RPMI8226 (cell line): Measurements from ENCODE around the gene PARD6B.
"Not testable (repeated sequence)": the region's sequence is repeated elsewhere in the genome, so short reads cannot be mapped to it uniquely, and the experiment has no call there.

Experiments used
- DNase-seq: peaks from one replicate; pipeline ENCODE4 v3.0.0-alpha.2; 2015

Gene PARD6B

DNA sequence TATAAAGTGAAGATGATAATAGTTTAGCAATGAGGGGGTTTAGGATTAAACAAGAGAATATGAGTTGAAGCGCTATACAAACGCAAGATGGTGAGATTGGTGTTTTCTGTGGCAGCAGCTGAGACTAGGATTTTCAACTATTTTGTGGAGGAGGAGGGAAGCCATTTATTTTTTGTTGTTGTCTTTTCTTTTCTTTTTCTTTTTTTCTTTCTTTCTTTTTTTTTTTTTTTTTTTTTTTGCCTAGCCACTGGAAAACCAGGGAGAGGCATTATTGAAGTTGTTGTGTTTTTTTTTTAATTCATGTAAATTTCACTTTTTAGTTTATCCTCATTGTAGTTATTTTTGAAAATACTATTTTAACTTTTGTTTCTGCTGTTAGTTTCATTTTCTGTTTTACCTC, 15.9 kb downstream of the PARD6B start:
- DNase-seq: no peak

DNA sequence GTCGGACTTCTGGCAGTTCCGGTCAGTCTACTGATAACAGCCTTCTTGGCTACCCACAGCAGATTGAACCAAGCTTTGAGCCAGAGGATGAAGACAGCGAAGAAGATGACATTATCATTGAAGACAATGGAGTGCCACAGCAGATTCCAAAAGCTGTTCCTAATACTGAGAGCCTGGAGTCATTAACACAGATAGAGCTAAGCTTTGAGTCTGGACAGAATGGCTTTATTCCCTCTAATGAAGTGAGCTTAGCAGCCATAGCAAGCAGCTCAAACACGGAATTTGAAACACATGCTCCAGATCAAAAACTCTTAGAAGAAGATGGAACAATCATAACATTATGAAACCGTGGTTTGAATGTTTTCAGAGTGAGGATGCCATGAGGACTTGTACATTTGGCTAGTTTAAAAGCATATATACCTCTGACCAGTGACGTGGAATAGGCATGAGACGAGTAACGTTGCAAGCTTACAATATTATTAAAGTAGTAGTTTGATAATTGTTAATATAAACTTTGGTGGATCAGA, 18.8 kb downstream of the PARD6B start:
- no peak for DNase-seq

DNA sequence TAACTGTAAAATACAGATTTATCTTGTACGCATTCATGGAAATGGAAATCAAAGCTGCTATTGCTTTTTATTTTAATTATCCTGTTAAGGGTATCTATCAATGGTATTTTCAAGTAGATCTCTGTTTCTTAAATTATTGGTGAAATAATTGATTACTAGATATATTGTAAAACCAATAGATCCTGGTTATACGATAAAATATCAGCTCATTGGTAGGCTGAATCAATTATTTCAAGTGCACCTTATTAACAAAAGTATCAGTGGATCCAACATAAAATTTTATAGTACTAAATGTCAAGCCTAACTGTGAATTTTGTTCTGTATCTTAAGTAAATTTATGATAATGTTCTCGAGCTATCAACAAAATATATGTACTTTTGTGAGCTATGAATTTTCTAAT, 21.8 kb downstream of the PARD6B start:
- DNase-seq: no peak

DNA sequence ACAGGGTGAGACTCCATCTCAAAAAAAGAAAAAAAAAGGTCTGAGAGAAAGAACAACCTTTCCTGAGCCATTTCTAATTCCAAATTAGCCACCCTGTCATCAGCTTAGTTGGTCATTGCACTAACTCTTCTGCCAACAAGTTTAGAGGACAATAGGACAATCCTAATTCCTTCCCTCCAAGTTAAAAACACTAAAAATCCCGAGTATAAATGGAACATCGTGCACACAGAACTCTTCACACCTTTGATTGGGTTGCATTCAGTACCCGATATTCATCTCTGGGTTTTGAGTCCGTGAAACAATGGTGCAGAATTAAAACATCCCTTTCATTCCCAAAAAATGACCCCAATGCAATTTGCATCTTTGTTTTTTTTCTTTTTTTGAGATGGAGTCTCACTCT, 23.0 kb downstream of the PARD6B start:
- no peak for DNase-seq

DNA sequence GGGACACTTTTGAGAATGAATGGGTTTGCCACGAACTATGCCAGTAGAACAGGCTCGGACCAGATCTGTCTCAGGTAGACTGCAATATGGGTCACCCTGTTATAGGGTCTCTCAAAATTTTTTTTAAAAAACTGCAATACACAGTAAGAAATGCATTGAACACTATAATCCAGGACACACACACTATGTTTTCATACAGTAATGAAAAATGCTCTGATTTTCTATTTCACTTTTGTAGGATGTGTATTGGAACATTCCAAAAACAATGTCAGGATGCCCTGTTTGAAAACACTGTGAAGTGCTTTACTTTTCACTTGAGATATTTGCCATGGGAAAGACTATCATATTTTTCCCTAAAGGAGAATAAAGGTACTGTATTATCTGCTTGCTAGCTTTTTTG, 25.1 kb downstream of the PARD6B start:
- no peak for DNase-seq

DNA sequence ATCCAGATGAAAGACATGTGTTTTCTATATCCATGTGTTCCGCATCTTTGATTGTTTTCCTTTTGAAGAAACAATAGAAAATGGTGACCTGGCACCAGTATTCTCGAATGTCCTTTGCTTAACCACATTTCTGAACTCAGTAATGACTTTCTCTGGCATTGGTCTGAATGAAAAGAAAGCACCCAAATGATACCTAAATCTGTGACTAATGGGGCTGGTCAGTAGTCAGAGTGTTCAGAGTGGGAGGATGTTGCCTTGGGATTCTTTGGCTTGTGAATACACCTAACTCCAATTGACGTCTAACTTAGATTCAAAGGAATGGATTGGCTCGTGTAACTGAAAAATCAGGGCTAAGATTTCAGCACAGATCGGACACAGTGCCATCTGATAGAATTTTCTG, 27.1 kb downstream of the PARD6B start:
- no peak for DNase-seq

DNA sequence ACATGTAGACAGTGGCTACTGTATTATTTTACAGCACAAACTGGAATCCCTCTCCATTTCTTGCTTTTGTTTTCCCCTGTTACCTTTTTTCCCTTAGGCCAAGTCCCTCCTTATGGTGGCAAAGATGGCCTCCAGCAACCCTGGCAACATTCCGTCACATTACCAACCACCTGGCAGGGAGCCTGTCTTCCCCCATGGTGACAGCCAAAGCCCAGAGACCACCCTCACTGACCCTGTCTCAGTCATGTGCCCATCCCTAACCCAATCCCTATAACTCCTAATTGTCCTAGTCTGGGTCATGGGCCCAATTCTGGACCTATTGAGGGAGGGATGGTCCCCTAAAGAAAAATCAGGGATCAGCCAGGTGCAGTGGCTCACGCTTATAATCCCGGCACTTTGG, 27.6 kb downstream of the PARD6B start:
- DNase-seq: no peak

DNA sequence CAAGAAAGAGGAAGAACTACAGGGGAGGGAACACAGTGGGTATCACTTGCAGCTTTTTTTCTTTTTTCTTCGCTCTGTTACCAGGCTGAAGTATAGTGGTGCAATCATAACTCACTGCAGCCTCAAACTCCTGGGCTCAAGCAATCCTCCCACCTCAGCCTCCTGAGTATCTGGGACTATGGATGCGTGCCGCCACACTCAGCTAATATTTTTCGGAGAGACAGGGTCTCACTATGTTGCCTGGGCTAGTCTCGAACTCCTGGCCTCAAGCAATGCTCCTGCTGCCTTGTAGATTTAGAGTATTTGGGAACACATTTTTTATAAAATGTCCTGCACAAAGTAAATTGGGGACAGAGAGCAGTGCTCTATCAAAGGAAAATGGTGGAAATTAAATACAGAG, 28.3 kb downstream of the PARD6B start:
- DNase-seq: no peak

DNA sequence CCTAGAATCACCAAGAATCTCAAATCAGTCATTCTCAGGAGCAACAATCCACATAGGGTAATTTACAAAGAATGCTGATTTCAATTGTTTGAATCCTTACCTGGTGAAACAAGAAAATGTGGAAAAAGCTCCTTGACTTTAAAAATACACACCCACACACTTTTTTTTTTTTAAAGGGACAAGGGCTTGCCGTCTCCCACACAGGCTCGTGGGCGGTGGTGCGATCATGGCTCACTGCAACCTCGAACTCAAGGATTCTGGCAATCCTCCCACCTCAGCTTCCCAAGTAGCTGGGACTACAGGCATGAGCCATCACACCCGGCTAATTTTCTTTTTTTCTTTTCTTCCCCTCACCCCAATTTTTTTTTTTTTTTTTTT, 30.7 kb downstream of the PARD6B start:
- no peak for DNase-seq

DNA sequence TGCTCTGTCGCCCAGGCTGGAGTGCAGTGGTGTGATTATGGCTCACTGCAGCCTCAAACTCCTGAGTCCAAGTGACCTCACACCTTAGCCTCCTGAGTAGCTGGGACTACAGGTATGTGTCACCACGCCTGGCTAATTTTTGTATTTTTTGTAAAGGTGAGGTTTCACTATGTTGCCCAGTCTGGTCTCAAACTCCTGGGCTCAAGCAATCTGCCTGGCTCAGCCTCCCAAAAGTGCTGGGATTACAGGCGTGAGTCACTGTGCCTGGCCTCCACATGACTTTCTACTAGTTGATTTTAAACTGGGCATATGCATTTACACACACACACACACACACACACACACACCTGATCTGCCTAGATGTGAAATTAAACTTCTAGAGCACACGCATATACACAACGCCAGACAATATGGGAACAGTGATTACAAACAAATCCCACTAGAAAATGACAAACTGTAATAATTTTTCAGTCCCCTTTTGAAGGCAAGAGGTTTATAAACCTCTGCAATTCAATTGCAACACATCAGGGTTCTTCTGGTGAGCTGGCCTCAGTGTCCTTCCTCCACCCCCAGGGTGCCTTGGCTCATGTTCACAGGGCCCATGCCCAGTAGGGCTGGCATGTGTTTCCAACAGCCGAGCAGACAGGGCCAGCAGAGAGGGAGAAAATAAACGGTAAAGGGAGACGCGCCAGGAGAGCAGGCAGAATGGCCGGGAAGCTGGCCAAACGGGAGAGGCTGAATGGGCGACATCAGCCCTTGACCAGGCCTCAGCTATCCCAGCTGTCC, 31.2 kb downstream of the PARD6B start:
- no peak for DNase-seq

DNA sequence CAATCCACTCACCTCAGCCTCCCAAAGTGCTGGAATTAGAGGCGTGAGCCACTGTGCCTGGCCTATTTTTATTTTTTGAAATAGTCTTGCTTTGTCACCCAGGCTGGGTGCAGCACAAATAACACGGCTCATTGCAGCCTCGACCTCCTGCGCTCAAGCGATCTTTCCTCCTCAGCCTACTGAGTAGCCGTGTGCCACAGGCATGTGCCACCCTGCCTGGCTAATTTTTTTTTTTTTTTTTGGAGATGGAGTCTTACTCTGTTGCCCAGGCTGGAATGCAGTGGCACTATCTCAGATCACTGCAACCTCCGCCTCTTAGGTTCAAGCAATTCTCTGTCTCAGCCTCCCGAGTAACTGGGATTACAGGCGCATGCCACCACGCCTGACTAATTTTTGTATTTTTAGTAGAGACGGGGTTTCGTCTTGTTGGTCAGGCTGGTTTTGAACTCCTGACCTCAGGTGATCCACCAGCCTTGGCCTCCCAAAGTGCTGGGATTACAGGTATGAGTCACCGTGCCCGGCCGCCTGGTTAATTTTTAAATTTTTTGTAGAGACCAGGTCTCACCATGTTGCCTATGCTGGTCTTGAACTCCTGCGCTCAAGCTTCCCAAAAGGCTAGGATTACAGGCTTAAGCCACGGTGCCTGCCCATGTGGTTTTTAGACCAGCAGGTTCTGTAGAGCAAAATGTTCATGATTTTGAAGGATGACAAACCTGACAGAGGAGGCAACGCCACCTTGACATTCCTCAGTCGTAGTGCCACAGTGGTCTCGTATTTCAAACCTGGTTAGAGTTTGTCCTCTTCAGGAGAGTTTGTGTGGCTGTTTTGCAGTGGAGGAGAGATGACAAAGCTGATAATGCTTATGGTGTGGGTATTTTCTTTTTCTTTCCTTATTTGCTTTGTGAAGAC, 32.4 kb downstream of the PARD6B start:
- DNase-seq: not testable (repeated sequence)

DNA sequence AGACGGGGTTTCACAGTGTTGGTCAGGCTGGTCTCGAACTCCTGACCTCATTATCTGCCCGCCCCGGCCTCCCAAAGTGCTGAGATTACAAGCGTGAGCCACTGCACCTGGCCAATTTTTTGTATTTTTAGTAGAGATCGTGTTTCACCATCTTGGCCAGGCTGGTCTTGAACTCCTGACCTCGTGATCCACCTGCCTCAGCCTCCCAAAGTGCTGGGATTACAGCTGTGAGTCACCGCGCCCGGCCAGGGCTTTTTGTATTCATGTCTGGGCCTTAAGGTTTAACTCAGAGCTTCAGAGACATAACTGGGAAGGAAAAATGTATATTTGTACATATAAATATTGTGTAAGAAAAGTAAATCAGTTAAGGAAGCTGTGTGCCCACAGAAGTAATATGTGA, 33.9 kb downstream of the PARD6B start:
- not testable (repeated sequence) for DNase-seq

DNA sequence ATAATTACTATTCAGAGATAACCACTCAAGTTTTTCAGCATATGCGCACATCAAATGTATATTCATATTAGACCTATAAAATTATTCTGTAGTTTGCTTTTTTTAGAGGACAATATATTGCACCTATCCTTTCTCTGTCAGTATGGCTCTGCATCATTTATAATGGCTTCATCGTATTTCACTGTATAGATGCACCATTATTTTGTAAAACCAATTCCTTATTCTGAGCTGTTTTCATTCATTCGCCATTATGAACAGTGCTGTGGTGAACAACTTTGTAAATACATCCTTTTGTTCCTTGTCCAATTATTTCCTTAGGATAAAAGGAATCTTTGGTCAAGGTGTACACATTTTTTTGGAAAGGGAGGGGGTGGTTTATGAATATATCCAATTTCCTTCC, 34.3 kb downstream of the PARD6B start:
- no peak for DNase-seq

DNA sequence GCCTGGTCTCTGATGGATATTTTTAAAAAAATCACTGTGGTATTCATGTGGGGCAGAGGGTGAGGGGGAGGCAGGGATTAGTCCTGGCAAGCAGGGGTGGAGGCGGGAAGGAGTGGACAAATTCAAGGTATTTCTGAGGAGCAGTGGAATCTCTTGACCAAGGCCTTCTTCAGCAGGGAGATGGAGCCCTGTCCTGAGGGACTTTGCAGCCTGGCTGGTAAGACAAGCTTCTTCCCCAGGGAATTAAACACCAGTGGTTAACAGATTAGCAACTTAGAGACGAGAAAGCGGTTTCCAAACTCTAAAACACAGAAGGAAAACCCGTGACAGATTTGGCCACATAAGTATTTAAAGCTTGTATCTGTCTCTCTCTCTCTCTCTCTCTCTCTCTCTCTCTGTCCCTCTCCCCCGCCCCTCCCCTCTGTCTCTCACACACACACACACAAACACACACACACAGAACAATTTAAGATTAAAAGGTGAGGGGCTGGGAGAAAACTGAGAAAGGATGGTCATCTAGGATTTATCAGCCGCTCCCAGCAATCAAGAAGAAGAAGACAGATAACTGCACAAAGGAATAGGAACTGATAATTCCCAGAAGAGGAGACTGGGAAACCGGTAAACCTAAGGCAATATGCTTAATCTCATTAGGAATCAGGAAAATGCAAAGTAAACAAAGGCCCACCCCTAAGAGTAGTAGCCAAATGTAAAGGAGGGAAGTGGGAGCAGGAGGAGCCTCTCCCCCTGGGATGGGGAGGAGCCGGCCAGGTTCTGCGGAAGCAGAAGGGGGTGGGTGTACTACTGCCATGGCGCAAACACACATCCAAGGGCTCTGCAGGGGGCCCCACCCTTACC, 35.8 kb downstream of the PARD6B start:
- DNase-seq: not testable (repeated sequence)

DNA sequence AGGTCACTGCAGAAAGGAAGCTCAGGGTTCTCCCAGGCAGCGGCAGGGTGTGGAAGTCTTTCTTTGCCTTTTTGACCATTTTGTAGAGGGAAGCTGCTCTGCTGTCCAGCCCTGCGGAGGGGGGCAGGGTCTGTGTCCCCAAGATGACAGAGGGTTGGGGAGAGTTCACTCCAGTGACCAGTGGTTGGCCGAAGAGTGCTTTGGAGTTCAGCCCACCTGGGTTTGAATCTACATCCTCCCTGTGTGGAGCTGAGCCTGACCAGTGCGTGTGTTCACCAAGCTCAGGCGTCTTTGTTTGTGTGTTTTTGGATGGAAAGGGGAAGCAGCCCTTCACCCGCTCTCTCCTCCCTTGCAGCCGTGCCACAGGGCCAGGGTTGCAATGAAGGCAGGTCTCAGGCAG, 37.6 kb downstream of the PARD6B start:
- DNase-seq: not testable (repeated sequence)

DNA sequence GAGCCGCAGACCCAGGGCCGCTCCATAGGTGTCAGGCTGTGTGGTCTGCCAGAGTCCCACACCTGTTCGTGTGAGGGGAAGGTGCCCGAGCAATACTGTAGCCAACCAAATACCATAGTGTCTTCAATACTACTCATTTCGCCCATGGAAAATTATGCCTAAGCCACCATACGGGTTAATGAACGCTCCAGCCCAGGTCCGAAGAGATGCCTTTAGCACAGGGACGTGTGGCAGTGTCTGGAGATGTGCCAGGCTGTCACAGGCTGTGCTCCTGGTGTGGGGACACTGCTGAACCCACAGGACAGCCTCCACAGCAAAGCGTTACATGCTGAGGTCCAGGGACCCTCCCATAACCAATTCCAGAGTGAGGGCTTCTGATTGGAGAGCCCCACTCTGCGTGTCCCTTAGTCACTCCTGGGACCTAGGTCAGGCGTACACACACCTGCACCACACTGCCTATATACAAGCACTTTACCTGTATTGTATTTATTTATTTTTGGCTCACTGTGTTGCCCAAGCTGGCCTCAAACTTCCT, 38.2 kb downstream of the PARD6B start:
- DNase-seq: not testable (repeated sequence)

DNA sequence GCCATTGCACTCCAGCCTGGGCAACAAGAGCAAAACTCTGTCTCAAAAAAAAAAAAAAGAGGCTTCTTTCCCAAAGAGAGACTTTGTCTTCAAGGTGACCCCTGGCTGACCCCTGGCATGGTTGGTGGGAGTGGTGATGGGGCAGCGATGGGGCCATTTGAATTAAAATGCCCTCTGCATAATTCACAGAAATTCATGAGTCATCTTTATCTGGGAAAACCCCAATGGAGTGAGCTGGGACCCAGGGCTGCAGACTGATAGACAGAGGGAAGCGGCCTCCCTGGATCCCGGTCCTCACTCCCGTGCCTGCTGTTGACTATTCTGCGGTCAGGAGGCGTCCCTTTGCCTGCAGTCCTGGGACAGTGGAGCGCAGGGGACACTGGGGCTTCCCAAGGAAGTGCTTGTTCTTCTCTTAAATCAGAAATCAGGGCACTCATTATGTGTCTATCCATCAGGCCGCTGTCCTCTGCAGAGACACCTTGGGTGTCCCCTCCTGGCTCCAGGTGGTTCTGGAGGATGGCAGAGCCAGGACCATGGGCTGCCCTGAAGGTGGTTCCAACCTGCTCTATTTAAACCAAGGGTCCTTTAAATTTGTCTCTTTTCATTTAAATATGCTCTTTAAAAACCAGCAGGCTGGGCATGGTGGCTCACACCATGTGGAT, 40.2 kb downstream of the PARD6B start:
- DNase-seq: not testable (repeated sequence)

DNA sequence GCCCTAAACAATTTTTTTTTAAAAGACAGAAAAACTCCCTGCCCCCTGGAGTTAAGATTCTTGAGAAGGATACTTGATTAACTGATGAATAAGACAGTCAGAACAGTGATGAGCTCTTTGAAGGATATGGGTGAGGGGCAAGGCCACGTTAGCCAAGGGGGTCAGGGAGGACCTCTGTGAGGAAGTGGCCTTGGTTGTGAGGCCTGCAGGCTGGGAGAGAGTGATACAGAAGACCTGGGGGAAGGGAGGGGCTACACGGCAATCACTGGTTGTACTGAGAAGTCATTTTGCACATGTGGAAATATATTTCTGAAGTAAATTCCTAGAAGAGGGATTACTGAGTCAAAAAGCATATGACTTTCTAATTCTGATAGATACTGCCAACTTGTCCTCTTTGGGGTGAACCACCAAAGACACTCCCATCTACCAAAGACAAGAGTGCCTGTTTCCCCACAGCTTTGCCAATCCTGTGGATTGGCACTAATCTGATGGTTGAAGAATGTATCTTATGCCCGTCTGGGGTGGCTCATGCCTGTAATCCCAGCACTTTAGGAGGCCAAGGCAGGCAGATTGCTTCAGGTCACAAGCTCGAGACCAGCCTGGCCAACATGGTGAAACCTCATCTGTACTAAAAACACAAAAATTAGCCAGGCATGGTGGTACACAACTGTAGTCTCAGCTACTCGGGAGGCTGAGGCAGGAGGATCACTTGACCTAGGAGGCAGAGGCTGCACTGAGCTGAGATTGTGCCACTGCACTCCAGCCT, 41.2 kb downstream of the PARD6B start:
- DNase-seq: no peak

DNA sequence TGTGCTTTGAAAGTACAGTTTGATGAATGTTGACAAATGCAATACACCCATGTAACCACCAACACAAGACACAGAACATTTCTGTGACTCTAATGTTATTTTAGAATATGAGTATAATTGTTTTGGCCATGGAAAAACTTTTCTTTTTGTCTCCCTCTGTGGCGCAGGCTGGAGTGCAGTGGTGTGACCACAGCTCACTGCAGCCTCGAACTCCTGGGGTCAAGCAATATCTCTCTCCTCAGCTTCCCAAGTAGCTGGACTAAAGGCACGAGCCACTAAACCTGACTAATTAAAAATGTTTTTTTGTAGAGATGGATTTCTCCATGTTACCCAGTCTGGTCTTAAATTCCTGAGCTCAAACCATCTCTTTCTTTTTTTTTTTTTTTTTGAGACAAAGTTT, 43.1 kb downstream of the PARD6B start:
- no peak for DNase-seq

DNA sequence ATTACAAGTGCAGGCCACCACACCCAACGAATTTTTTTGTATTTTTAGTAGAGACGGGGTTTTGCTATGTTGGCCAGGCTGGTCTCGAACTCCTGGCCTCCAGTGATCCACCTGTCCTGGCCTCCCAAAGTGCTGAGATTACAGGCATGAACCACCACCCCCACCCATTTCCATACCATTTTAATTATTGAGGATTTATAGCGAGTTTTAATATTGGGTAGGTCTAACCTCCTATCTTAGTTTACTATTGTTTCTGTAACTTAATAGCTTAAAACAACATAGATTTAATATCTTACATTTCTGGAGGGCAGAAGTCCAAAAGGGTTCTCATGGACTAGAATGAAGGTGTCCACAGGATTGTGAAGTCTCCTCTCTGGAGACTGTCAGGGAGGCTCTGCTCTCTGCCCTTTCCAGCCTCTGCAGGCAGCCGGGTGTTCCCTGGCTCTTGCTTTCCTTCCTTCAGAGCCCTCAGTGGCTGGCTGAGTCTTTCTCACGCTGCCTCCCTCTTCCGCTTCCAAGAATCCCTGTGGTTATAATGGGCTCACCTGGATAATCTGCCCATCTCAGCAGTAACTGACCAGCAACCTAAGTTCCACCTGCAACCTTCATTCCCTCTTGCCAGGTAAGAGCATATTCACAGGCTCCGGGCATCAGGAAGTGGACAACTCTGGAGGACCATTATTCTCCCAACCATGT, 44.9 kb downstream of the PARD6B start:
- no peak for DNase-seq

DNA sequence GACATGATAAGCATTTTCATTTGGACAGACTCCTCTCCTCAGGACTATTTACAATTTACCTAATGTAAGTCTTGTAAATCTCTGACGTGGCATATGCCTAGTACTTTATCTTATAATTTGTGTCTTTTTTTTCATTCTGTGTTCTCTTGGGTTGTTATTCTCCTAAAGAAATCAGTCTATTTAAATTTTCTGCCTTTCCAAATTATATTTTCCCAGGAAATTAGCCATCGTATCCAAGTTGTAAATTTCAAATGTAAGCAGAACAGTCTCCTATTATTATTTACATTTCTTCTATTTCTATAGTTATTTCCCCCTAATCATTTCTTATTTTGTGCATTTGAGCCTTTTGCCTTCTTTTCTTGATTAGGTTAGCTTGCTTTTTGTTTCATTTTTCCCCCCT, 46.0 kb downstream of the PARD6B start:
- no peak for DNase-seq
